HepG2 (cell line): ENCODE results near the gene ASTN2. TPM values are rescaled to one million over a fixed set of nuclear protein-coding genes. Genes with fewer than 3 reads are reported as not detected.

ENCODE experiments used
- ATAC-seq: fragments of 200-7000 bp; cut with Tn5 transposase; 3 replicates; pipeline ENCODE4 v1.9.1; 2020; ENCODE audit warnings: mild to moderate bottlenecking, moderate library complexity
- BruUV-seq: library from RNA; stranded (reverse); fragments of 400-500 nt; replicated peaks from 2 replicates; lab custom pipeline; 2021; lab: Mats Ljungman, UMichigan
- CTCF ChIA-PET: fragments of 300-600 bp; formaldehyde crosslinking; extraction: SDS; loops from one replicate; lab custom pipeline; 2021; ENCODE audit warnings: low total read pairs, inconsistent platforms, low intra/inter-chr PET ratio; lab: Yijun Ruan, JAX
- POLR2A ChIA-PET: fragments of 350-600 bp; sonication (Branson Sonifier 250); formaldehyde crosslinking; loops from one replicate; lab custom pipeline; 2020; ENCODE audit warnings: antibody characterized with exemption, inconsistent platforms; lab: Yijun Ruan, JAX
- DNase-seq: peaks from one replicate; pipeline ENCODE4 v3.0.0-alpha.2; 2015; ENCODE audit warnings: low spot score
- FAIRE-seq: peaks from 3 replicates; lab custom pipeline; 2011; peaks lifted over from hg19 to GRCh38; lab: Jason Lieb, UNC
- H2AFZ ChIP-seq: one replicate; pipeline ENCODE4 v1.6.1; 2011; ENCODE audit warnings: low read length, inconsistent platforms
- H3K27ac ChIP-seq: fragments of 300-600 bp; 3 replicates; pipeline ENCODE4 v1.8.0; 2011; ENCODE audit warnings: mixed run types, mild to moderate bottlenecking, mixed read lengths, low read length, inconsistent platforms; ENCODE audit not compliant: insufficient read depth; ENCODE audit errors: extremely low read length
- H3K27me3 ChIP-seq, 2 experiments: fragments of 200-600 bp in 1 of 2; 2 replicates in 1 of 2; 3 replicates in 1 of 2; pipeline versions ENCODE4 v1.6.0 to v1.8.0; 2011; ENCODE audit warnings: low read length in 2 of 2, mild to moderate bottlenecking in 2 of 2, moderate library complexity in 2 of 2, inconsistent platforms in 1 of 2; ENCODE audit not compliant: insufficient read depth in 2 of 2, control insufficient read depth in 1 of 2
- H3K36me3 ChIP-seq, 2 experiments: fragments of 200-600 bp in 1 of 2; replicated peaks in 1 of 2; 2 replicates in 1 of 2; 3 replicates in 1 of 2; pipeline versions ENCODE4 v1.5.1 to v1.8.0; 2011; ENCODE audit warnings: low read length in 2 of 2, inconsistent platforms in 1 of 2; ENCODE audit not compliant: insufficient read depth in 2 of 2, control insufficient read depth in 1 of 2
- H3K4me1 ChIP-seq: 2 replicates; pipeline ENCODE4 v1.5.1; 2012; ENCODE audit warnings: low read length, inconsistent platforms; ENCODE audit not compliant: insufficient read depth
- H3K4me2 ChIP-seq: 2 replicates; pipeline ENCODE4 v1.6.0; 2011; ENCODE audit warnings: low read depth, low read length, inconsistent platforms
- H3K4me3 ChIP-seq, 3 experiments: fragments of 200-600 bp in 1 of 3; sonication (generic), shearing (Covaris generic) in 1 of 3; replicated peaks in 1 of 3; 2 replicates each; pipeline ENCODE4 v1.5.1; 2011 to 2016; ENCODE audit warnings: low read length in 3 of 3, inconsistent platforms in 2 of 3, low read depth in 2 of 3, mild to moderate bottlenecking in 2 of 3, control low read depth in 1 of 3, mixed read lengths in 1 of 3; ENCODE audit not compliant: insufficient read depth in 1 of 3
- H3K79me2 ChIP-seq: one replicate; pipeline ENCODE4 v1.6.1; 2011; ENCODE audit warnings: low read length, inconsistent platforms; ENCODE audit not compliant: insufficient read depth
- H3K9ac ChIP-seq: 2 replicates; pipeline ENCODE4 v1.6.0; 2011; ENCODE audit warnings: mild to moderate bottlenecking, low read depth, low read length, inconsistent platforms; ENCODE audit not compliant: insufficient read depth
- H3K9me3 ChIP-seq: 2 replicates; pipeline ENCODE4 v1.5.1; 2012; ENCODE audit warnings: mild to moderate bottlenecking, low read length
- H4K20me1 ChIP-seq: 2 replicates; pipeline ENCODE4 v1.6.0; 2011; ENCODE audit warnings: inconsistent platforms, mild to moderate bottlenecking, low read length, moderate library complexity; ENCODE audit not compliant: insufficient read depth
- CREB1 ChIP-seq, 2 experiments: fragments of 450-650 bp in 1 of 2; IDR thresholded peaks; 2 replicates each; pipeline ENCODE4 v1.6.1; 2016 to 2017; ENCODE audit warnings: control low read depth in 1 of 2, mild to moderate bottlenecking in 1 of 2, missing compliant biosample characterization in 1 of 2, missing genetic modification characterization in 1 of 2
- EHMT2 ChIP-seq: fragments of 200-600 bp; sonication (generic); IDR thresholded peaks from 2 replicates; pipeline ENCODE4 v1.7.0; 2017; ENCODE audit warnings: antibody characterized with exemption, low read depth, low read length, borderline replicate concordance
- MATR3 ChIP-seq: sonication (generic); formaldehyde crosslinking; IDR thresholded peaks from 2 replicates; pipeline ENCODE4 v1.4.0; 2020; ENCODE audit warnings: missing genetic modification reagents
- RARA ChIP-seq: IDR thresholded peaks from 2 replicates; pipeline ENCODE4 v1.6.1; 2016; ENCODE audit warnings: missing genetic modification reagents, missing compliant biosample characterization
- ZNF766 ChIP-seq: sonication (generic); formaldehyde crosslinking; IDR thresholded peaks from 2 replicates; pipeline ENCODE4 v1.5.0; 2020; ENCODE audit warnings: missing genetic modification reagents, borderline replicate concordance
- ZNF878 ChIP-seq: sonication (generic); formaldehyde crosslinking; IDR thresholded peaks from 2 replicates; pipeline ENCODE4 v1.8.1; 2023; ENCODE audit warnings: mild to moderate bottlenecking, missing genetic modification reagents, moderate library complexity
- WGBS: methylation state at CpG from one replicate; pipeline ENCODE4 v1.1.6; 2017; ENCODE audit warnings: low lambda C conversion rate; 5-methylcytosine and 5-hydroxymethylcytosine counted together
- in situ Hi-C: cut with HindIII; loops from 2 replicates; pipeline ENCODE4 v1.10.0; 2017; ENCODE audit warnings: low pct_unique_long_range_greater_than_20kb; ENCODE audit not compliant: extremely low pct_ligation_motif_present
- intact Hi-C: fragments of 100-400 bp; cut with micrococcal nuclease; formaldehyde crosslinking; loops from one replicate; pipeline ENCODE4 v1.10.0; 2022; ENCODE audit not compliant: unreplicated experiment
- polyA plus RNA-seq, 8 experiments: library from polyadenylated mRNA; depleted of rRNA in 3 of 8; stranded (reverse) in 7 of 8; unstranded in 1 of 8; fragments of >200 nt; fragmentation: Illumina TruSeq in 4 of 8; extraction: Trizol in 4 of 8; gene quantifications; 2 replicates each; pipeline versions ENCODE4 v1.2.1 to v1.2.3, GENCODE V29; 2011 to 2016; ENCODE audit warnings: low read depth in 4 of 8, missing spikeins in 1 of 8, mixed read lengths in 1 of 8; ENCODE audit not compliant: insufficient read depth in 1 of 8
- total RNA-seq, 5 experiments: library from RNA; depleted of rRNA; stranded (reverse); fragments of >200 nt; fragmentation: Illumina TruSeq; extraction: Trizol; gene quantifications; 2 replicates each; pipeline ENCODE4 v1.2.3, GENCODE V29; 2016; ENCODE audit warnings: low read depth in 1 of 5
- TF ChIP-seq, protein P1 (sequence below): conservative IDR thresholded peaks from 2 replicates; pipeline ENCODE4 v1.6.1; 2018; ENCODE audit warnings: missing genetic modification reagents

Gene ASTN2
- total and polyA plus RNA-seq, 2 of the 13 experiments (the other 11 are each of a cell fraction or from before 2014, with no cell fraction given), result 5.2 to 13.5 TPM

DNA sequence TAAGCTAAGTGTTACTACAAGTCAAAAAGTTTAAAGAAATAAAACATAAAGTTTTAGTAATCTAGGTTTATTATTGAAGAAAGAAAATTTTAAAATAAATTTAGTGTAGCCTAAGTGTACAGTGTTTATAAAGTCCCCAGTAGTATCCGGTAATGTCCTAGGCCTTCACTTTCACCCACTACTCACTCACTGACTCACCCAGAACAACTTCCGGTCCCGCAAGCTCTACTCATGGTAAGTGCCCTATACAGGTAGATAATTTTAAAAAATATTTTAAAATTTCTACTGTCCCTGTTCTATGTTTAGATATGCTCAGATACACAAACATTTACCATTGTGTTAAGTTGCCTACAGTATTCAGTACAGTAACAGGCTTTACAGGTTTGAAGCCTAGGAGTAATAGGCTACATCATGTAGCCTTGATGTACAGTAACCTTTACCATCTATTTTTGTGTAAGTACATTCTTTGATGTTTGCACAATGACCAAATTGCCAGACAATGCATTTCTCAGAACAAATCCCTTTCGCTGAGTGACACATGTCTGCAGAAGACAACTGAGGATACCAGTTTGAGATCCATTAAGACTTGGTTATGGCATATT is 474.1 kb downstream of the ASTN2 start (continued):
- no peak for TF ChIP-seq ZNF878
- no peak for TF ChIP-seq ZNF766 (CRISPR knock-in tag)

DNA sequence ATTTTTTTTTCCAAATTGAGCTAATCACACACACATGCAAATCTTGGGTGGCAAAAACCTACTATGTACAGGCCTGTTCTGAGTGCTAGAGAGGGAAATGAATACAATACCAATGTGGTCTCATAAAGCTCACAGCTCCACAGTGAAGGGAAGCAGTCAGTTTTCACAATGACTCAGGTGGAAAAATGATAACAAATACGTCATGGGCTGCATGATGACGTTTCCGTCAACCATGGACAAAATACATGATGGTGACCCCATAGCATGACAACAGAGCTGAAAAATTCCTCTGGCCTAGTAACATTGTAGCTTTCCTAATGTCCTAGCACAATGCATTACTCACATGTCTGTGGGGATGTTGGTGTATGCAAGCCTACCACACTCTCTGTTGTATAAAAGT is 475.2 kb downstream of the ASTN2 start:
- Histone ChIP-seq H3K9me3 (no peaks in the 10 kb centered on the region), H4K20me1 (no peaks in the 10 kb centered on the region), H2AFZ (no peak overlapping the region), H3K27me3 (no peaks in the 10 kb centered on the region), H3K4me2 (no peak overlapping the region), H3K79me2 (no peaks in the 10 kb centered on the region), H3K9ac (no peak overlapping the region), H3K27ac (no peak overlapping the region), H3K36me3 (no peaks in the 10 kb centered on the region), H3K4me1 (no peaks in the 10 kb centered on the region), H3K4me3 (no peak overlapping the region)
- ATAC-seq (no peak), DNase-seq (no peak), FAIRE-seq (no peak)
- in situ Hi-C loops, result no loop called here
- intact Hi-C loops, result no loop called here
- peak; percentile 85 for TF ChIP-seq CREB1 (IDR thresholded peaks at IDR 0.05)
- no peak for TF ChIP-seq CREB1 (CRISPR knock-in tag; IDR thresholded peaks at IDR 0.05)
- TF ChIP-seq MATR3 (CRISPR knock-in tag), result no peak
- TF ChIP-seq, protein P1, sequence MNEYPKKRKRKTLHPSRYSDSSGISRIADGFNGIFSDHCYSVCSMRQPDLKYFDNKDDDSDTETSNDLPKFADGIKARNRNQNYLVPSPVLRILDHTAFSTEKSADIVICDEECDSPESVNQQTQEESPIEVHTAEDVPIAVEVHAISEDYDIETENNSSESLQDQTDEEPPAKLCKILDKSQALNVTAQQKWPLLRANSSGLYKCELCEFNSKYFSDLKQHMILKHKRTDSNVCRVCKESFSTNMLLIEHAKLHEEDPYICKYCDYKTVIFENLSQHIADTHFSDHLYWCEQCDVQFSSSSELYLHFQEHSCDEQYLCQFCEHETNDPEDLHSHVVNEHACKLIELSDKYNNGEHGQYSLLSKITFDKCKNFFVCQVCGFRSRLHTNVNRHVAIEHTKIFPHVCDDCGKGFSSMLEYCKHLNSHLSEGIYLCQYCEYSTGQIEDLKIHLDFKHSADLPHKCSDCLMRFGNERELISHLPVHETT (CRISPR knock-in tag), result no peak
- POLR2A ChIA-PET, result no interaction called here
- CTCF ChIA-PET, result no interaction called here
- no TSS peak for BruUV-seq
- 43% methylated on average over 3 of the region's 3 CpGs for WGBS

DNA sequence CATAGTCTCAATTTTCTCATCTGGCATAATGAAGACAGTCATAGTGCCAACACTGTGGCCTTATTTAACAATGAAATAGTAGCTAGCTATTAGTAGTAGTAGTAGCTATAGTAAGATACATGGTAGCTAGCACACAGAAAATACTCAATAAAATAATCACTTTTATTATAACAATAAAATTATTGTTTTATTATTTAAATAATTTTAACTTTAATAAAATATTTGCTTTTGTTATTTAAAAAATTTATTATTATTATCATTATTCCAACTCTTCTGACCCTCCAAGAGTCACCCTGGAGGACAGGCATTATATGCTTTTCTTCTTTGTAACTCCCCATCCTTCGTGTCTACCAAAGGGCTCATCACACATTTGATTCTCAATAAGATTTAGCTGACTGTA is 475.7 kb downstream of the ASTN2 start:
- Histone ChIP-seq H3K27me3 (no peaks in the 10 kb centered on the region), H3K9me3 (no peaks in the 10 kb centered on the region), H3K4me2 (no peak overlapping the region), H4K20me1 (no peaks in the 10 kb centered on the region), H3K9ac (no peak overlapping the region), H3K4me1 (no peaks in the 10 kb centered on the region), H3K36me3 (no peaks in the 10 kb centered on the region), H3K4me3 (no peak overlapping the region), H3K27ac (no peak overlapping the region), H3K79me2 (no peaks in the 10 kb centered on the region), H2AFZ (no peak overlapping the region)
- ATAC-seq, result no peak
- no TSS peak for BruUV-seq
- no peak for TF ChIP-seq RARA (CRISPR knock-in tag)
- no peak for TF ChIP-seq EHMT2
- intact Hi-C loops, result no loop called here
- in situ Hi-C loops, result no loop called here
- no peak for DNase-seq
- CTCF ChIA-PET, result no interaction called here
- FAIRE-seq, result no peak
- POLR2A ChIA-PET, result no interaction called here
- WGBS, result 3% methylated on average over 1 of the region's 1 CpG
